ENCODE data around the gene DICER1. TPM values are rescaled to one million over a fixed set of nuclear protein-coding genes. Genes with fewer than 3 reads are reported as not detected.

Gene DICER1
- total RNA-seq, 4 donors from 2014 or later: 43.9 to 72.2 (median 58.4) TPM

GRCh38 chr14:95095996-95096395 lies 61.3 kb downstream of the DICER1 start:
- TF ChIP-seq, protein P1, sequence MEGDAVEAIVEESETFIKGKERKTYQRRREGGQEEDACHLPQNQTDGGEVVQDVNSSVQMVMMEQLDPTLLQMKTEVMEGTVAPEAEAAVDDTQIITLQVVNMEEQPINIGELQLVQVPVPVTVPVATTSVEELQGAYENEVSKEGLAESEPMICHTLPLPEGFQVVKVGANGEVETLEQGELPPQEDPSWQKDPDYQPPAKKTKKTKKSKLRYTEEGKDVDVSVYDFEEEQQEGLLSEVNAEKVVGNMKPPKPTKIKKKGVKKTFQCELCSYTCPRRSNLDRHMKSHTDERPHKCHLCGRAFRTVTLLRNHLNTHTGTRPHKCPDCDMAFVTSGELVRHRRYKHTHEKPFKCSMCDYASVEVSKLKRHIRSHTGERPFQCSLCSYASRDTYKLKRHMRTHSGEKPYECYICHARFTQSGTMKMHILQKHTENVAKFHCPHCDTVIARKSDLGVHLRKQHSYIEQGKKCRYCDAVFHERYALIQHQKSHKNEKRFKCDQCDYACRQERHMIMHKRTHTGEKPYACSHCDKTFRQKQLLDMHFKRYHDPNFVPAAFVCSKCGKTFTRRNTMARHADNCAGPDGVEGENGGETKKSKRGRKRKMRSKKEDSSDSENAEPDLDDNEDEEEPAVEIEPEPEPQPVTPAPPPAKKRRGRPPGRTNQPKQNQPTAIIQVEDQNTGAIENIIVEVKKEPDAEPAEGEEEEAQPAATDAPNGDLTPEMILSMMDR (IDR thresholded peaks at IDR 0.05): no peak
- TF ChIP-seq POLR2AphosphoS5 (IDR thresholded peaks at IDR 0.05) (no peak), POLR2A (IDR thresholded peaks at IDR 0.05; ENCODE audit: low read depth) (no peak), EP300 (IDR thresholded peaks at IDR 0.05) (no peak)
- no peaks in the 10 kb centered on the region for H3K27me3 ChIP-seq
- peaks cover 17 to 67% (median 48%) of the 10 kb centered on the region in 4 donors for H3K4me1 ChIP-seq
- H3K9me3 ChIP-seq: no peaks in the 10 kb centered on the region
- no peak overlapping the region for H3K4me3 ChIP-seq
- peaks cover 23 to 57% (median 40%) of the 10 kb centered on the region in 4 donors for H3K36me3 ChIP-seq
- intact Hi-C loops (cut with DNase I): loop anchor here (5.0 to 10.0 kb wide), 2 partner anchors 191 to 289 kb away; no protein-coding TSS in a partner anchor
- peak overlapping the region in 1 of 4 donors; percentile 13 for H3K27ac ChIP-seq (replicated peaks in 1 of 4)
- no peak for DNase-seq (ENCODE audit: extremely low spot score)
- 78% methylated on average over 8 of the region's 8 CpGs for WGBS

GRCh38 chr14:95092723-95093122 lies 64.6 kb downstream of the DICER1 start:
- DNase-seq (ENCODE audit: extremely low spot score): no peak
- TF ChIP-seq EP300 (IDR thresholded peaks at IDR 0.05): no peak
- TF ChIP-seq, protein P1 (IDR thresholded peaks at IDR 0.05): no peak
- no peak for TF ChIP-seq POLR2AphosphoS5 (IDR thresholded peaks at IDR 0.05)
- intact Hi-C loops (cut with DNase I): loop anchor here (10.0 kb wide), 1 partner anchor 188 kb away; no protein-coding TSS in a partner anchor
- no peaks in the 10 kb centered on the region for H3K9me3 ChIP-seq
- no peak overlapping the region for H3K4me3 ChIP-seq
- H3K36me3 ChIP-seq: peaks cover 34 to 82% (median 61%) of the 10 kb centered on the region in 4 donors
- no peaks in the 10 kb centered on the region for H3K27me3 ChIP-seq
- no peak overlapping the region for H3K27ac ChIP-seq (replicated peaks in 1 of 4)
- peaks cover 3 to 36% (median 17%) of the 10 kb centered on the region in 4 donors for H3K4me1 ChIP-seq
- 90% methylated on average over 9 of the region's 9 CpGs for WGBS

GRCh38 chr14:95091581-95091980 lies 65.7 kb downstream of the DICER1 start:
- TF ChIP-seq POLR2AphosphoS5 (IDR thresholded peaks at IDR 0.05) (no peak), EP300 (IDR thresholded peaks at IDR 0.05) (no peak), POLR2A (IDR thresholded peaks at IDR 0.05; ENCODE audit: low read depth) (no peak)
- TF ChIP-seq, protein P1 (IDR thresholded peaks at IDR 0.05): no peak
- Histone ChIP-seq H3K36me3 (peaks cover 42 to 92% (median 68%) of the 10 kb centered on the region in 4 donors), H3K4me1 (peaks cover 3 to 26% (median 12%) of the 10 kb centered on the region in 4 donors), H3K27ac (replicated peaks in 1 of 4) (no peak overlapping the region), H3K27me3 (no peaks in the 10 kb centered on the region), H3K4me3 (no peak overlapping the region), H3K9me3 (no peaks in the 10 kb centered on the region)
- 60% methylated on average over 4 of the region's 4 CpGs for WGBS
- intact Hi-C loops (cut with DNase I): loop anchor here (10.0 kb wide), 1 partner anchor 187 kb away; no protein-coding TSS in a partner anchor
- DNase-seq (ENCODE audit: extremely low spot score): no peak

GRCh38 chr14:95088665-95089064 lies 68.7 kb downstream of the DICER1 start:
- no peaks in the 10 kb centered on the region for H3K9me3 ChIP-seq
- TF ChIP-seq, protein P1 (IDR thresholded peaks at IDR 0.05): no peak
- TF ChIP-seq POLR2AphosphoS5 (IDR thresholded peaks at IDR 0.05) (no peak), EP300 (IDR thresholded peaks at IDR 0.05) (no peak), POLR2A (IDR thresholded peaks at IDR 0.05; ENCODE audit: low read depth) (no peak)
- H3K27ac ChIP-seq (replicated peaks in 1 of 4): no peak overlapping the region
- DNase-seq (ENCODE audit: extremely low spot score): no peak
- 60% methylated on average over 4 of the region's 4 CpGs for WGBS
- no peaks in the 10 kb centered on the region for H3K27me3 ChIP-seq
- H3K4me1 ChIP-seq: peaks cover 0 to 15% (median 10%) of the 10 kb centered on the region in 4 donors
- H3K4me3 ChIP-seq: no peak overlapping the region
- H3K36me3 ChIP-seq: peaks cover 39 to 86% (median 58%) of the 10 kb centered on the region in 4 donors
- intact Hi-C loops (cut with DNase I): no loop called here

- Histone ChIP-seq H3K4me1 (peaks cover 0 to 8% (median under 1%) of the 10 kb centered on the region in 4 donors), H3K27me3 (no peaks in the 10 kb centered on the region), H3K27ac (replicated peaks in 1 of 4) (no peak overlapping the region), H3K4me3 (no peak overlapping the region), H3K36me3 (peaks cover 28 to 76% (median 50%) of the 10 kb centered on the region in 4 donors), H3K9me3 (no peaks in the 10 kb centered on the region)
- no peak for DNase-seq (ENCODE audit: extremely low spot score)
- intact Hi-C loops (cut with DNase I): no loop called here
- 89% methylated on average over 6 of the region's 6 CpGs for WGBS
- TF ChIP-seq POLR2AphosphoS5 (IDR thresholded peaks at IDR 0.05): no peak
- TF ChIP-seq, protein P1 (IDR thresholded peaks at IDR 0.05): no peak
- no peak for TF ChIP-seq POLR2A (IDR thresholded peaks at IDR 0.05; ENCODE audit: low read depth)
- TF ChIP-seq EP300 (IDR thresholded peaks at IDR 0.05): no peak
Measured at GRCh38 chr14:95087619-95088018, 69.7 kb downstream of the DICER1 start.

Data from esophagus muscularis mucosa (tissue), 4 donors.